Muscle of back (tissue), 13 donors: ENCODE data around the gene ZNF174. TPM values are rescaled to one million over a fixed set of nuclear protein-coding genes. Genes with fewer than 3 reads are reported as not detected.

Source experiments
- DNase-seq, 3 donors: peaks; one replicate each; pipeline versions ENCODE4 v3.0.0 to v3.0.0-alpha.2; 2013
- long read RNA-seq, 9 donors: transcript quantifications; one replicate each; lab custom pipeline, GENCODE V29; 2026
- polyA plus RNA-seq, 10 donors: library from polyadenylated mRNA; unstranded; fragments of 120-200 nt; gene quantifications; one replicate each; pipeline ENCODE4 v1.2.1, GENCODE V29; 2013; ENCODE audit not compliant: insufficient read length in 10 of 10

The ZNF174 gene
- 1 to 10 TPM; 6.8 to 9.6 (median 8.5) TPM for polyA plus RNA-seq
- long read RNA-seq, donor 1, partial matches to known transcripts: 0 of 2 reads
- long read RNA-seq, donor 1, other reads (novel, unspliced or antisense): 0 of 2 reads
- long read RNA-seq, donor 2, partial matches to known transcripts: 0 of 2 reads
- long read RNA-seq, donor 2, other reads (novel, unspliced or antisense): 0 of 2 reads
- long read RNA-seq, donor 3: 0 reads
- long read RNA-seq, donor 4, partial matches to known transcripts: 0 of 3 reads
- long read RNA-seq, donor 4, other reads (novel, unspliced or antisense): 0 of 3 reads
- long read RNA-seq, donor 5, partial matches to known transcripts: 0 of 2 reads
- long read RNA-seq, donor 5, other reads (novel, unspliced or antisense): 0 of 2 reads
- long read RNA-seq, donor 6, partial matches to known transcripts: 0 of 4 reads
- long read RNA-seq, donor 6, other reads (novel, unspliced or antisense): 0 of 4 reads
- long read RNA-seq, donor 7, partial matches to known transcripts: 0 of 4 reads
- long read RNA-seq, donor 7, other reads (novel, unspliced or antisense): 0 of 4 reads
- long read RNA-seq, donor 8, partial matches to known transcripts: 0 of 2 reads
- long read RNA-seq, donor 8, other reads (novel, unspliced or antisense): 0 of 2 reads
- long read RNA-seq, donor 9, partial matches to known transcripts: 0 of 1 reads
- long read RNA-seq, donor 9, other reads (novel, unspliced or antisense): 0 of 1 reads

DNA sequence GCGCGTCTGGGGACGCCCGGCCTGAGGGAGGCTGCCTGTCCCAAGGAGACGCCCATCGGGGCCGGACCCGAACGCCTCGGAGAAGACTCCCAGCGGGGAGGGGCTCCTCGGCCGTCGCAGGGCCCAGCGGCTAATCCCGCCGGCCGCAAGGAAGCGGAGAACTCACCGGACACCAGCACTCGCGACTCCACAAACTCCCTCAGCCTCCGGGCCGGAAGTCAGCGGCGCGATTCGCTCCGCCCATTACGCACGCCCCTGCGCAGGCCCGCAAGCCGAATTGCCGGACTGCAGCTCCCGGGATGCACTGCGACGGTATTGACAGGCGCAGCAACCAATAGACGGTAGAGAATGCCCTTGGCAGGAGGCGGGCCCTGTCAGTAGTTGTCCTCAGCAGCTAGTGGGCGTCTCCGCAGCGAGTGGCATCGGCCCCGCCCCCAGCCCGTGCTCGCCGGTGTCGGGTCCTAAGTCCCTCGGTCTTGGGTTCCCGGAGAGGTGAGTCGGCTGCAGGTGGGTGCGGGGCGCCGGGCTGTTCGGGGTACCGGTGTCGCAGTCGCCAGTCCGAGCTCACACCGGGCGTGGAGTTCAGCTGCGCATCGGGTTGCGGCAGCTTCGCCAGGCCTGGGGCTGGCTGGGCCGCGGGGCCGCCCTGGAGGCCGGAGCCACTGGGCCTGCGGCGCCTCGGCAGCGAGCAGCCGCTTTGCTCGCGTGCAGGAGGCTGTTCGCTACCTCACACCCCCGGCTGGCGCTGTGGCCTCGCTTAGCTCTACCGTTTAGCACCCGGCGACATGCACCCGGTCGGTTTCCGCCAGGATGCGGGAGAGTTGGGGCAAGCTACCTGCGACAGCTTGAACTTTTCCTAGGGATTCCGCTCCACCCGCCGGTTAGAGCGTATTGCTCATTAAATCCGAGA lies at the start of gene ZNF174, which contains the start of gene ZSCAN32:
TSS of gene ZNF174 (plus strand) at position 437 of the 910 bp plus-strand sequence. CDS start 790 bp downstream, outside the sequence.
TSS of gene ZSCAN32 (minus strand) at position 226 of the 910 bp plus-strand sequence. CDS start 3,447 bp downstream, outside the sequence.
- DNase-seq: peak; percentile 99

DNA sequence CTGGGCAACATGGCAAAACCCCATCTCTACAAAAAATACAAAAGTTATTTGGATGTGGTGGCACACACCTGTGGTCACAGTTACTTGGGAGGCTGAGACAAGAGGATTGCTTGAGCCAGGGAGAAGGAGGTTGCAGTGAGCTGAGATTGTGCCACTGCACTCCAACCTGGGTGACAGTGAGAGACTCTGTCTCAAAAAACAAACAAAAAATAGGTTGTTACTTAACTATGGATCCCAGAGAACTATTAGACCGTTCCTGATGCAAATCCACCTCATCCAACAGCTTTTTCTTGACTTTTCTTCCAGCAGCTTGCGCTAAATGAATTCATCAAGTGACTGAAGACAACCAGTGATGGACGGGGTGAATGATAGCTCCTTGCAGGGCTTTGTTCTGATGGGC lies 45.4 kb upstream of the ZNF174 start, which contains the start of gene OR2C1:
TSS of gene OR2C1 (plus strand) at position 301 of the 400 bp plus-strand sequence. CDS start at position 353, 52 bp downstream.
- DNase-seq: no peak

DNA sequence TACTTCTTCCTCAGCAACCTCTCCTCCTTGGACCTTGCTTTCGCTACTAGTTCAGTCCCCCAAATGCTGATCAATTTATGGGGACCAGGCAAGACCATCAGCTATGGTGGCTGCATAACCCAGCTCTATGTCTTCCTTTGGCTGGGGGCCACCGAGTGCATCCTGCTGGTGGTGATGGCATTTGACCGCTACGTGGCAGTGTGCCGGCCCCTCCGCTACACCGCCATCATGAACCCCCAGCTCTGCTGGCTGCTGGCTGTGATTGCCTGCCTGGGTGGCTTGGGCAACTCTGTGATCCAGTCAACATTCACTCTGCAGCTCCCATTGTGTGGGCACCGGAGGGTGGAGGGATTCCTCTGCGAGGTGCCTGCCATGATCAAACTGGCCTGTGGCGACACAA lies 44.9 kb upstream of the ZNF174 start:
- DNase-seq: no peak

DNA sequence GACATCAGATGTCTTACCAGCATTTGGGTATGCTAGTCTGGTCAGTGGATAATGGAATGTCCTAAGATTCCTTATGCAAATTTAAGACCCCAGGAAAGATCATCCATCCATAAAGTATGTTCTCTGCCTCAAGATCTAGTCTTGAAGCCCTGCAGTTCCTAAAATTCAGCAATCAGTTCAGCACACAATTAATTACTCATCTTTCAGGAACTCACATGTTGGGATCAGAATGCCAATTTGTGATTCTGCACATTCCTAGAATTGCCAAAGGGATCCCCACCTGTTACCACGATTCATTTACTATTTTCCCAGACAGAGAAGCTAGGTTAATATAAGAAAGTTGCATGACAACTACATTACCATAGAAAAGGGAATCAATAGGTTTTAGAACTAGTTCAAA lies 42.1 kb upstream of the ZNF174 start:
- DNase-seq: no peak

DNA sequence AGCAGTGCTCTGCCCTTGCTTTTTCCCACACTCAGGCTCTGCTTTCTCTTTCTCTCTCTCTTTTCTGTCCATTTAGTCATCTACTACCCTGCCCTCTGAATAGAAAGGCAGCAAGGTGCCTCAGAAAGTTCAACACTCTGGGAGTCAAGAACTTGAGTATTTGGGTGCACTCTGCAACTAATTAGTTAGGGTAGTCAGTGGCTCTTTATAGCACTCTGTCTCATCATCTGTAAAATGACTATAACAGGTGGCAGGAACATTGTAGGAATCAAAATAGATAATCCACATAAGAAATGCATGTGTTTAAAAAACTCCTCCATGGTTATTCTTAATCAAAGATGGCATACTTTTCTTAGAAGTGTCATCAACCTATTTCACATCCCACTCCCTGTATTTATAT lies 38.1 kb upstream of the ZNF174 start:
- no peak for DNase-seq

DNA sequence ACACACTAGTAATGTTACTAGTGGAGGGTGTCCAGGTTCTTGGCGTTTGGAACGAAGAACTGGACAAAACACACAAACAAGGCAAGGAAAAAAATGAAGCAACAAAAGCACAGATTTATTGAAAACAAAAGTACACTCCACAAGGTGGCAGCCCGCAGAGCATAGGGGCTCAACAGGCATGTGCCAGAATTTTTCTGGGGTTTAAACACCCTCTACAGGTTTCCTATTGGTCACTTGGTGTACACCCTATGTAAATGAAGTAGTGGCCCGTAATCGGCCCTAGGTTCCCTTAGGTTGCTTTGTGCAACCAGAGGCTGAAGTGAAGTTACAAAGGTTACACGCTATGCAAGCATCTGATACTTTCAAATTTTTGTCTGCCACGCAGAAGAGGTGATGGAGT lies 37.2 kb upstream of the ZNF174 start:
- DNase-seq: no peak

DNA sequence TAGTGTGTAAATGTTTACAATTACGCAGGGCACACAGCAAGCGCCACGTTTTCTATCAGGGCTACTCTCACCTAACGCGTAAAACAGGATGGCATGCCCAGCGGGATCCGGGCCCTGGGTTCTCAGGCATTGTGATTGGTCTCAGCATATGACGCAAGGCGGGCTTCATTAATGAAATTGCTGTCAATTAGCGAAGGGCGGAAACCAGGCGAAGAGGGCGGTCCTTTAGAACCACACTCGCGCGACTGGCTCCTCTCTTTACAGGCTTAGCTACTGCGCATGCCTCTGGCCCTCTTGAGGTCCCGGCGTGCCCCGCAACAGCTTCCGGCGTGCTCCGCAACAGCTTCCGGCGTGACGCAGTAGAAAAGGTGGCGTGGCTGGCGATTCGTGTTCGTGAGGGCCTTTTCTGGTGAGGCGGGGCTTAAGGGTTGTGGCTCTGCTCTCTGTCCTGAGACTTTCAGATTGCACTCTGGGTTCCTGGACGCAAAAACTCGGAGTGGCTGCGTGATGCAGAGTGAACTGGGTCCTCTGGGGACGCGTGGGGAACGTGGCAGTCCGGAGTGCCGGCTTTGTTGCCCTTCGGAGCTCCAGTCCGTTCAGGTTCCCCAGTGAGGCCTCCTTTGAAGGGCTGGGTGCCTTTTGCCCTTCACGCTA lies 36.1 kb upstream of the ZNF174 start:
- DNase-seq: peak; percentile 87 to 93 (median 89)

DNA sequence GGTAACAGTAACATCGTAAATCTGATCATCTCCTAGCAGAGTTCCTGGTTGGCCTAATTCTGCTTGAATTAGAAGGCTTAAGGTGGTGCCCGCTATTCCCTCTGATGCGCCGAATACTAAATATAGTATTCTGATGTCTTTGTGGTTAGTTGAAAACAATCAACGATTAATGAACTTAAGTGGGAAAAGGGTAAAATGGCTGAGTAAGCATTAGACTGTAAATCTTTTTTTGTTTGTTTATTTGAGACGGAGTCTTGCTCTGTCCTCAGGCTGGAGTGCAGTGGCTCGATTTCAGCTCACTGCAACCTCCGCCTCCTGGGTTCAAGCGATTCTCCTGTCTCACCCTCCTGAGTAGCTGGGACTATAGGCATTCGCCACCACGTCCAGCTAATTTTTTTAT lies 31.9 kb upstream of the ZNF174 start:
- DNase-seq: no peak

DNA sequence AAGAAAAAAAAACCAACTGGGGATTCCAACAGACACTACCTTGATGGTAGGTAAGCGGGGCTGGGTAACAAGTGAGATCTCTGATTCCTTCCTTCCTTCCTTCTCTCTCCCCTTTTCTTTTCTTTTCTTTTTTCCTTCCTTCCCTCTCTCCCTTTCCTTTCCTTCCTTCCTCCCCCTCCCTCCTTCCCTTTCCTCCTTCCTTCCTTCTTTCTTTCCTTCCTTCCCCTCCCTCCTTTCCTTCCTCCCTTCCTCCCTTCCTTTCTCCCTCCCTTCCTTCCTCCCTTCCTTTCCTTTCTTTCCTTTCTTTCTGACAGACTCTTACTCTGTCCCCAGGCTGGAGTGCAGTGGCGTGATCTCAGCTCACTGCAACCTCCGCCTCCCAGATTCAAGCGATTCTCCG lies 25.3 kb upstream of the ZNF174 start:
- no peak for DNase-seq

DNA sequence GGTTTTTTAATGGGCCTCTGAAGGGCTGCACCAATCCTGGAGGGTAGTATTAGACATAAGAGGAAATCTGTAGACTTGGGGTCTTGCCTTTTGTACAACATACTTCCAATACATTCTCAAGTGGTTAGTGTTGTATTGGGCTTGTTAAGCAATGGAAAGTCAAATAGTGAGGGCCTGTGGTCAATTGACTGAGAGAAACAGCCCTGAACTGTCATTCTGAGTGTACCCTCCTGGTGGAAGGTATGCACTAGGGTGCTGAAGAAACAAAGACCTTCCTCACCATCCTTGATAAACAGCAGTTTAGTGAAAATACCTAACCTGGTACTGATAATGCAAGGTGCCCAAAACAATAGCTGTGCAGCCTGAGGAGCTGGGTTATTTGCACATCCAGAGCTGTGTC lies 23.1 kb upstream of the ZNF174 start:
- no peak for DNase-seq

DNA sequence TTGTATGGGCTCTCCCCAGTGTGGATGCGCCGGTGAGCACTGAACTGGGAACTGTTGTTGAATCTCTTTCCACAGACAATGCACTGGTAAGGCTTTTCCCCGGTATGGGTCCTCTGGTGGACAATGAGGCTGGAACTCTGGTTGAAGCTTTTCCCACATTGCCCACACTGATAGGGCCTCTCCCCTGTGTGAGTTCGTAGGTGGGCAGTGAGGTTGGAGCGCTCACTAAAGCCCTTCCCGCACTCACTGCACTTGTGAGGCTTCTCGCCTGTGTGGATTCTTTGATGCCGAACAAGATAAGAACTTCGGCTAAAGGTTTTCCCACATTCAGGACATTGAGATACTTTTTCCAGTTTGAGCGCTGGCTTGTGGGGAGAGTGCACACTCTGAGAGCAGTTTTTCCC lies 18.0 kb upstream of the ZNF174 start:
- no peak for DNase-seq

DNA sequence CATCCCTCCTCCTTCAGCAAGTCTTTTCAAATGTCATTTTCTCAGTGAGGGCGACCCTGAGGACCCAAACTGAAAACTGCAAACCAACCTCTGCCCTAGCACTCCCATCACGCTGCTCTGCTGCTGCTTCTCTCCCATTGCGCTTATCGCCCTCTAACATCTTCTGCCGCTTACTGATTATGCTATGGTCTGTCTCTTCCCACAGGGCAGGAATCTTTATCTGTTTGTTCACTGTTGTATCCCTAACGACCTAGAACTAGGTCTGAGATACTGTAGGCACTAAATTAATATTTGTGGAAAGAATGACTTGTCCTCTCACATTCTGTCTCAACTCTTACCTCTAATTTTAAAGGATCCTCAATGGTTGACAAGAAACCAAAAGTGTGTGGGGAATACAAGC lies 12.7 kb upstream of the ZNF174 start:
- DNase-seq: no peak

DNA sequence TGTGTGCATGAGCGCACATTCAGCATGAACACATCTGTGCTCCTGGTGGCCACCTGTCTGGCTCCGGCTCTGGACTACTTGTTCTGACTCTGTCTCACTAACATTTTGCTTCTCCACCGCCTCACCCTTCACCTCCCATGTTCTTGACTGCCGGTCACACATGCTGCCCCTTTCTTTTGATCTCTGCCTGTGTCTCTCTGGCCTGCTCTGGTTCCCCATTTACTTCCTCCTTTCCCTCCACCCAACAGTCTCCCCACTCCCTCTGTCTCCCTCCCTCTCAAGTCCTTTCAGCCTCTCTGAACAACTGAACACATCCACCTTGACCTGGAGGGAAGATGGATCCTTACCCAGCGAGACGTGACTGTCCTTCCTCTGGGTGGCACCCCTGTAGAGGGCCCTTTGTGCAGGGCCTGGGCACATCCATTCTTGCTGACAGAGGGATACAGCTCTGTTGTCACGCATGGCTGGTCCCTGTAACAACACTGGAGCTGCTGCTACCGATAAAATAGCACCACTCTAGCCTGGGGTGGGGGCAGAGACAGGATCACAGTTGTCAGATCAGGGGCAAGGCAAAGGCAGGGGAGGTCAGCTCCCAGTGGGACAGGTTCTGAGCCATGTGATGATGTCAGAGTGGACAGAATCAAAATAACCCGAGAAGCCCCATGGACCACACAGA lies 11.2 kb upstream of the ZNF174 start:
- DNase-seq: no peak

DNA sequence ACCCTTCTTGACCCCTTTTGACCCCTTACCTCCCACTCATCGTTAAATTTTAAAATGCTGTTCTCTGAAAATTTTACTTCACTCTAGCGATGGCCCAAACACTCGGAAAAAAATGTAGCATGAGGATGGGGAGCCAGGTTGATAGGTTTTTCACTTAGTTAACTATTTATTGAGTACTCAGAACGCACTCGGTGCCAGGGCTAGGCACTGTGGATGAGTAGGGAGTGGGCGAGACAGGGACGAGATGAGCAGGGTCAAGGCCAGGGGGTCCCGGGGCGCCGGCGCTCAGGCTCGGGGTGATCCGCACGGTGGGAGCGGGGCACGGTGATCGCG lies 603 bp upstream of the ZNF174 start:
- DNase-seq: no peak

DNA sequence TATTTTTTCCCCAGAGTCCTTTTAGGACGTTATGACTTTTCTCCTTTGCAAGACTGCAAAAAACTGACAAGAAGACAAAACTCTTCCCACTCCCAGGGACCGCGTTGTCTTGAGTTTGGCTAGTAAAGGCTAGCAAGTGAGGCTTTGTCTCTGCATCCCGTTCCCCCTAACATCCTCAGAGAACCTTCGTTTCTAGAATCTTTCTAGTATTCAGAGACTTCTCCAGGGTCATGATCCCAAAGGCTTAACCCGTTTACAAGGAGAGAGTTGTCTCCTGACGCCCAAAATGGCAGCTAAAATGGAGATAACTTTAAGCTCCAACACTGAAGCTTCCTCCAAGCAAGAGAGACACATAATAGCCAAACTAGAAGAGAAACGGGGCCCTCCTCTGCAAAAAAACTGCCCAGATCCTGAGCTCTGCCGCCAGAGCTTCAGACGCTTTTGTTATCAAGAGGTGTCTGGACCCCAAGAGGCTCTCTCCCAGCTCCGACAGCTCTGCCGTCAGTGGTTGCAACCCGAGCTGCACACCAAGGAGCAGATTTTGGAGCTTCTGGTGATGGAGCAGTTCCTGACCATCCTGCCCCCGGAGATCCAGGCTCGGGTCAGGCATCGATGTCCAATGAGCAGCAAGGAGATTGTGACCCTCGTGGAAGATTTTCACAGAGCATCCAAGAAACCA lies 843 bp downstream of the ZNF174 start:
- DNase-seq: peak in 2 of 3 donors; percentile 0 to 7

DNA sequence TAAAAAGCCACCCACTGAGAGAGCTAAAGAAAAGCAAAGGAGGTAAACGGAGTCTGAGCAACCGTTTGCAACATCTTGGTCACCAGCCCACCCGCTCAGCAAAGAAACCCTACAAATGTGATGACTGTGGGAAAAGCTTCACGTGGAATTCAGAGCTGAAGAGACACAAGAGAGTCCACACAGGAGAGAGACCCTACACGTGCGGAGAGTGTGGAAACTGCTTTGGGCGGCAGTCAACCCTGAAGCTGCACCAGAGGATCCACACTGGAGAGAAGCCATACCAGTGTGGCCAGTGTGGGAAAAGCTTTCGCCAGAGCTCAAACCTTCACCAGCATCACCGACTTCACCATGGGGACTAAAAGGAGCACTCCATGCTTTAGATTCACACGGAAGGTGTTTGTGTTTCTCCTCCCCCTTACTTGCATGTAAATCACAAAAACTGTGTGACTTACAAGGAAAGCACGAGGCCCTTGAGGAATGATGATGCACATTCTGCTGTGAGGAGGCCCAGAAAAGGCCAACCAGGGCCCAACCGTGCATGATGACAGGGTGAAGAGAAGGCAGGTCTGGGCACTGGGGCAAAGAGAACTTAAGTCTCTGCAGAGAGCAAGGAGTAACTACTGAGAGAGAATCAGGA lies 7.7 kb downstream of the ZNF174 start:
- DNase-seq: no peak

DNA sequence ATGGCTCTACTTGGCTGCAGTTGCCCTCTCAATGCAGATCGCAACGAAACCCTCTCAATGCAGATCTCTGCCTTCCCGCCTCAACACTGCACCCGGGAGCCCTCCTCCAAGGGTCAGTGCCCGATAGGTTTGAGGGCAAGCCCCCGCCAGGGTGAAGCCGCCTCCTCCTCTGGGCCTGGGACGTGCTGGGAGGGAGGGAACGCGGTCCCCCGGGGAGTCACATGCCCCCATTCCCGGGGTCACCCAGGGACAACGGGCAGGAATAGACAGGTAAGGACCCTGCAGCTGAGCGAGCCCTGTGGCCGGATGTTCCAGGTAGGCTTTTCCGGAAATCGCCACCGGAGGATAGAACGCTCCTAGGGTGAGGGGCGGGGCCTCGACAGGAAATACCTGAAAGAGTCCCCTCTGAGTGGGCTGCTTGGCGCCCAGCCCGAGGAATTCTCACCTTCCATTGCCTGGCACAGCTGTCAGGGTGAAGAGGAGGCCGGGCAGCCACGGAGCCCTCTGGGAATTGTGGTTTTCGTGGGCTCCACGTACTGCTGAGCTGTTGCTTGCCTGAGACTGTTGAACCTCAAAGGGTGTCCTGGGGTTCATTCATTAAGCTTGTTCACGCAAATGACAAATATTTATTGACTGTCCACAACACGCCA lies 12.8 kb downstream of the ZNF174 start:
- no peak for DNase-seq

DNA sequence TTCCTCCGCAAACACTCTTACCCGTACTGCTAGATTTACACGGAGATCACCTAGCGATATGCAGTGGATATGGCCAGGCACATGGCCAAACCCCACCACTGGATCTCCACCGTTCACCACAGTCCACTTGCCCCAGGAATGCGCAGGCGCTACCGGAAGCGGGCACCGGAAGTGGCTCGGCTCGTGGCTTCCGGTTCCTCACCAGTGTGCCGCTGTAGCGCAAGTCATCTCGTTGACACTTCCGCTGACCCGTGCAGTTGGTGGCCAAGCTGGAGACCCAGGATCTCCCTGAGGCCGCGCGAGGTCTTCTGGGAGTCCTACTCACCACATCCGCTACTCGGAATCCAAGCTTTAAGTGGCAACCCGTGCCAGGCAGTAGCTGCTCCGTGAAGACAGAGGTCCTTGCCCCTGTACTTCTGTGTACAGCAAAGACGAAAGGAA lies 30.8 kb downstream of the ZNF174 start:
- DNase-seq: peak; percentile 22 to 43 (median 27)

DNA sequence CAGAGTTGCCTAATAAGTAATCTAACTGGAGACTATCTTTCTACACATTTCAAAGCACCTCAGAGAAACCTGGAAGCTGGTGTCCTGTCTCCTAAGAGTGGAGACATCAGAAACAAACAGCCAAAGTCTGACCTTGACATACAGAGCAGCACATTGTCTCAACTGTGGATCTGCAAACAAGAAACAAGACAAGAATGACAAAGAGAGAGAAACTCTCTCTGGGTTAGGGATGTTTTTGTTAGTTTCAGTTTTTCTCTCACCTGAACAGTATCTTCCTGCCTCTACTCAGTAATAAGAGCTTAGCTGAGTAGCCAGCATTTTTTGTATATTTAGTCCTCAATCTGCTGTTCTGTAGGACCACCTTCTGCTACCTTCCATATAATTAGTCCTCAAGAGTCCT lies 33.4 kb downstream of the ZNF174 start:
- DNase-seq: no peak
